H1 (cell line): ENCODE data around the gene TSPAN3. TPM values are rescaled to one million over a fixed set of nuclear protein-coding genes. Genes with fewer than 3 reads are reported as not detected.
A peak's percentile ranks its signal among the peaks of the same experiment; 100 is the strongest.

Source experiments
- CTCF ChIA-PET: fragments of 300-600 bp; sonication (Branson Sonifier 250); formaldehyde crosslinking; loops from one replicate; lab custom pipeline; 2021; ENCODE audit not compliant: partially characterized antibody; lab: Charles Lee
- POLR2A ChIA-PET: fragments of 300-600 bp; sonication (Branson Sonifier 250); formaldehyde crosslinking; loops from one replicate; lab custom pipeline; 2021; ENCODE audit warnings: inconsistent platforms; ENCODE audit not compliant: partially characterized antibody; lab: Charles Lee
- DNase-seq, 2 experiments: peaks; one replicate each; pipeline versions ENCODE4 v3.0.0 to v3.0.0-alpha.2; 2010 to 2022; ENCODE audit warnings: low spot score in 2 of 2, low read depth in 1 of 2, mixed read lengths in 1 of 2
- FAIRE-seq: peaks from 2 replicates; lab custom pipeline; 2011; peaks lifted over from hg19 to GRCh38; lab: Jason Lieb, UNC
- H2AFZ ChIP-seq: 2 replicates; pipeline ENCODE4 v1.8.1; 2012; ENCODE audit warnings: low read length, inconsistent platforms
- H2AK5ac ChIP-seq: 2 replicates; pipeline ENCODE4 v1.6.1; 2013; ENCODE audit warnings: low read depth, low read length
- H2BK120ac ChIP-seq: replicated peaks from 2 replicates; pipeline ENCODE3; 2013; ENCODE audit warnings: low read depth, low read length, inconsistent platforms
- H2BK12ac ChIP-seq: 2 replicates; pipeline ENCODE4 v1.6.1; 2013; ENCODE audit warnings: low read depth, low read length
- H2BK15ac ChIP-seq: 2 replicates; pipeline ENCODE4 v1.6.1; 2013; ENCODE audit warnings: low read length
- H2BK20ac ChIP-seq: 2 replicates; pipeline ENCODE4 v1.6.1; 2013; ENCODE audit warnings: low read length
- H2BK5ac ChIP-seq: 2 replicates; pipeline ENCODE4 v1.6.1; 2013; ENCODE audit warnings: low read depth, low read length
- H3K14ac ChIP-seq: 2 replicates; pipeline ENCODE4 v1.6.1; 2013; ENCODE audit warnings: inconsistent platforms; ENCODE audit not compliant: insufficient read length
- H3K18ac ChIP-seq: 2 replicates; pipeline ENCODE4 v1.6.1; 2013; ENCODE audit warnings: low read length; ENCODE audit errors: extremely low read depth
- H3K23ac ChIP-seq: 2 replicates; pipeline ENCODE4 v1.6.1; 2013; ENCODE audit warnings: inconsistent platforms; ENCODE audit not compliant: insufficient read length
- H3K23me2 ChIP-seq: 2 replicates; pipeline ENCODE4 v1.6.1; 2013; ENCODE audit warnings: low read depth, low read length
- H3K27ac ChIP-seq: 2 replicates; pipeline ENCODE4 v1.6.1; 2011; ENCODE audit warnings: low read depth, low read length, inconsistent platforms
- H3K27me3 ChIP-seq, 4 experiments: replicated peaks in 1 of 4; 1 replicate in 1 of 4; 2 replicates in 3 of 4; pipeline versions ENCODE4 v1.6.1 to v1.8.1; 2011 to 2013; ENCODE audit warnings: low read length in 3 of 4, mild to moderate bottlenecking in 3 of 4, inconsistent platforms in 2 of 4, mixed read lengths in 2 of 4, moderate library complexity in 1 of 4; ENCODE audit not compliant: control insufficient read depth in 3 of 4, insufficient read depth in 3 of 4; ENCODE audit errors: extremely low read depth in 1 of 4
- H3K36me3 ChIP-seq, 4 experiments: 2 replicates each; pipeline versions ENCODE4 v1.6.1 to v1.8.1; 2011 to 2013; ENCODE audit warnings: mild to moderate bottlenecking in 4 of 4, low read length in 3 of 4, moderate library complexity in 2 of 4, control low read depth in 1 of 4, inconsistent platforms in 1 of 4; ENCODE audit not compliant: insufficient read depth in 4 of 4, control insufficient read depth in 2 of 4
- H3K4ac ChIP-seq: replicated peaks from 2 replicates; pipeline ENCODE3; 2013; ENCODE audit warnings: low read length, low read depth, mixed read lengths, inconsistent platforms; ENCODE audit not compliant: insufficient read length
- H3K4me1 ChIP-seq, 4 experiments: replicated peaks in 1 of 4; 1 replicate in 1 of 4; 2 replicates in 3 of 4; pipeline versions ENCODE4 v1.6.1 to v1.8.1; 2011 to 2013; ENCODE audit warnings: low read length in 3 of 4, inconsistent platforms in 2 of 4, mixed read lengths in 1 of 4; ENCODE audit not compliant: insufficient read depth in 4 of 4, control insufficient read depth in 3 of 4
- H3K4me2 ChIP-seq, 2 experiments: 2 replicates each; pipeline versions ENCODE4 v1.6.1 to v1.8.1; 2011 to 2013; ENCODE audit warnings: low read depth in 2 of 2, low read length in 2 of 2, control low read depth in 1 of 2, inconsistent platforms in 1 of 2, mild to moderate bottlenecking in 1 of 2; ENCODE audit not compliant: insufficient read depth in 1 of 2
- H3K4me3 ChIP-seq, 4 experiments: fragments of 200-600, 300-600 bp in 1 of 4; sonication (generic), shearing (Covaris generic), sonication (Bioruptor Twin) in 1 of 4; 2 replicates each; pipeline versions ENCODE4 v1.5.1 to v1.8.1; 2011 to 2016; ENCODE audit warnings: low read length in 4 of 4, low read depth in 3 of 4, control low read depth in 2 of 4, inconsistent platforms in 2 of 4, mild to moderate bottlenecking in 2 of 4, mixed read lengths in 1 of 4, moderate library complexity in 1 of 4; ENCODE audit not compliant: insufficient read depth in 2 of 4; ENCODE audit errors: extremely low read depth in 1 of 4
- H3K56ac ChIP-seq: replicated peaks from 2 replicates; pipeline ENCODE3; 2013; ENCODE audit warnings: low read depth, mild to moderate bottlenecking, mixed read lengths, low read length, inconsistent platforms; ENCODE audit not compliant: insufficient read length
- H3K79me1 ChIP-seq: 2 replicates; pipeline ENCODE4 v1.6.1; 2013; ENCODE audit warnings: low read depth, low read length, control low read depth
- H3K79me2 ChIP-seq, 2 experiments: 2 replicates each; pipeline versions ENCODE4 v1.6.1 to v1.8.1; 2012 to 2013; ENCODE audit warnings: low read length in 2 of 2, mild to moderate bottlenecking in 2 of 2, inconsistent platforms in 1 of 2; ENCODE audit not compliant: insufficient read depth in 2 of 2, control insufficient read depth in 1 of 2
- H3K9ac ChIP-seq, 4 experiments: replicated peaks in 1 of 4; 1 replicate in 1 of 4; 2 replicates in 3 of 4; pipeline versions ENCODE4 v1.6.1 to v1.8.1; 2011 to 2013; ENCODE audit warnings: low read depth in 3 of 4, low read length in 3 of 4, control low read depth in 2 of 4, mild to moderate bottlenecking in 2 of 4, moderate library complexity in 2 of 4, inconsistent platforms in 1 of 4; ENCODE audit errors: extremely low read depth in 1 of 4
- H3K9me3 ChIP-seq, 2 experiments: 2 replicates each; pipeline versions ENCODE4 v1.6.1 to v1.8.1; 2012 to 2013; ENCODE audit warnings: mild to moderate bottlenecking in 2 of 2, moderate library complexity in 2 of 2, control low read depth in 1 of 2, inconsistent platforms in 1 of 2, low read depth in 1 of 2, low read length in 1 of 2, mixed read lengths in 1 of 2; ENCODE audit not compliant: insufficient read depth in 2 of 2
- H4K20me1 ChIP-seq, 2 experiments: replicated peaks in 1 of 2; 2 replicates each; pipeline versions ENCODE3 to v1.8.1; 2011 to 2013; ENCODE audit warnings: inconsistent platforms in 2 of 2, low read length in 2 of 2, mild to moderate bottlenecking in 1 of 2; ENCODE audit not compliant: insufficient read depth in 2 of 2, control insufficient read depth in 1 of 2
- H4K5ac ChIP-seq: 2 replicates; pipeline ENCODE4 v1.6.1; 2013; ENCODE audit warnings: low read length, low read depth, mixed read lengths, inconsistent platforms; ENCODE audit not compliant: insufficient read length
- H4K8ac ChIP-seq: 2 replicates; pipeline ENCODE4 v1.8.0; 2013; ENCODE audit warnings: mild to moderate bottlenecking, moderate library complexity, low read length, inconsistent platforms; ENCODE audit not compliant: insufficient read depth; ENCODE audit errors: extremely low read depth
- H4K91ac ChIP-seq: replicated peaks from 2 replicates; pipeline ENCODE3; 2013; ENCODE audit warnings: low read length, mixed read lengths, inconsistent platforms; ENCODE audit not compliant: insufficient read length
- JUND ChIP-seq: IDR thresholded peaks from 2 replicates; pipeline ENCODE4 v1.6.1; 2011; ENCODE audit warnings: mild to moderate bottlenecking, improper control_type of control experiment, low read length
- KDM4A ChIP-seq: IDR thresholded peaks from one replicate; pipeline ENCODE4 v1.7.1; 2012; ENCODE audit warnings: low read depth, mild to moderate bottlenecking, moderate library complexity, low read length, inconsistent platforms; ENCODE audit not compliant: severe bottlenecking
- WGBS, 2 experiments: shearing (Covaris generic) in 1 of 2; methylation state at CpG; one replicate each; pipeline versions ENCODE4 v1.1.6 to v1.1.7; 2013 to 2015; ENCODE audit warnings: low lambda C conversion rate in 2 of 2, mixed read lengths in 2 of 2, inconsistent platforms in 1 of 2, low coverage in 1 of 2, missing lambda C conversion rate in 1 of 2; ENCODE audit not compliant: insufficient replicate concordance in 2 of 2, insufficient coverage in 1 of 2, insufficient read length in 1 of 2; ENCODE audit errors: extremely low coverage in 1 of 2, missing lambda C conversion rate in 1 of 2; 5-methylcytosine and 5-hydroxymethylcytosine counted together
- polyA plus RNA-seq, 7 experiments: library from polyadenylated mRNA; depleted of rRNA in 3 of 7; stranded (reverse) in 5 of 7; unstranded in 2 of 7; fragments of >200 nt in 5 of 7; fragments of 200-250 nt in 2 of 7; gene quantifications; 1 replicate in 5 of 7; 2 replicates in 1 of 7; 4 replicates in 1 of 7; pipeline versions ENCODE4 v1.2.1 to v1.2.3, GENCODE V29; 2011 to 2013; ENCODE audit warnings: missing spikeins in 2 of 7, mixed read lengths in 2 of 7
- total RNA-seq: library from RNA; stranded (reverse); fragmentation: NEBNext Ultra II Directional; extraction: Animal tissue kit (Norgen Biotek cat#: 25700); gene quantifications from 2 replicates; pipeline ENCODE4 v1.2.1, GENCODE V29; 2021

The TSPAN3 gene
- total and polyA plus RNA-seq, 2 of the 8 experiments (the other 6 are each of a cell fraction or from before 2014, with no cell fraction given), result 107 to 238 TPM

GRCh38 chr15:77013776-77014131 lies 57.2 kb downstream of the TSPAN3 start:
- Histone ChIP-seq H3K18ac (no peak overlapping the region), H4K5ac (no peak overlapping the region), H2BK5ac (no peak overlapping the region), H2BK15ac (no peak overlapping the region), H3K56ac (no peak overlapping the region), H4K8ac (no peak overlapping the region), H2AFZ (no peak overlapping the region), H2BK120ac (no peak overlapping the region), H3K23me2 (peaks cover 5% of the 10 kb centered on the region; the same call in 1 of the 2 replicates), H2BK12ac (no peak overlapping the region), H3K14ac (no peak overlapping the region), H3K4me3 (no peak overlapping the region), H2AK5ac (no peak overlapping the region), H3K9ac (no peak overlapping the region), H3K23ac (no peak overlapping the region), H3K79me1 (no peaks in the 10 kb centered on the region), H3K27ac (no peak overlapping the region), H3K4me2 (no peak overlapping the region), H3K9me3 (no peaks in the 10 kb centered on the region), H3K4me1 (peaks cover 0 to 4% (median 0%) of the 10 kb centered on the region in 4 experiments; a peak in 1 of 7 replicates), H3K27me3 (no peaks in the 10 kb centered on the region), H2BK20ac (no peak overlapping the region), H3K36me3 (no peaks in the 10 kb centered on the region), H4K20me1 (no peaks in the 10 kb centered on the region), H3K79me2 (no peaks in the 10 kb centered on the region), H3K4ac (no peak overlapping the region), H4K91ac (no peak overlapping the region)
- POLR2A ChIA-PET, result no interaction called here
- CTCF ChIA-PET, result interaction anchor here (1.0 to 2.2 kb wide), 6 partner anchors 9 to 87 kb away, joined by 3 to 10 read pairs (median 4); no protein-coding TSS in a partner anchor
- WGBS, 2 experiments, result 97% methylated on average over 3 of the region's 6 CpGs; no CpG with 5 or more reads in 1 of the 2 experiments
- no peak for DNase-seq
- no peak for TF ChIP-seq KDM4A
- TF ChIP-seq JUND, result peak; percentile 72
- FAIRE-seq, result no peak
